Keratinocyte (primary cell): Measurements from ENCODE around the gene PERCC1.

Source experiments
- EZH2 ChIP-seq: IDR thresholded peaks from one replicate; pipeline ENCODE4 v1.6.1; 2012; ENCODE audit warnings: inconsistent platforms, mild to moderate bottlenecking, low read length, moderate library complexity
- TF ChIP-seq, protein P1 (sequence below), 3 experiments: IDR thresholded peaks in 1 of 3; conservative IDR thresholded peaks in 1 of 3; optimal IDR thresholded peaks in 1 of 3; 2 replicates in 2 of 3; 3 replicates in 1 of 3; pipeline versions ENCODE3 to v1.5.1; 2011; ENCODE audit warnings: low read length in 3 of 3, mild to moderate bottlenecking in 3 of 3, moderate library complexity in 2 of 3, control low read depth in 1 of 3, inconsistent platforms in 1 of 3; ENCODE audit not compliant: insufficient read depth in 2 of 3; ENCODE audit errors: extremely low read depth in 1 of 3

DNA sequence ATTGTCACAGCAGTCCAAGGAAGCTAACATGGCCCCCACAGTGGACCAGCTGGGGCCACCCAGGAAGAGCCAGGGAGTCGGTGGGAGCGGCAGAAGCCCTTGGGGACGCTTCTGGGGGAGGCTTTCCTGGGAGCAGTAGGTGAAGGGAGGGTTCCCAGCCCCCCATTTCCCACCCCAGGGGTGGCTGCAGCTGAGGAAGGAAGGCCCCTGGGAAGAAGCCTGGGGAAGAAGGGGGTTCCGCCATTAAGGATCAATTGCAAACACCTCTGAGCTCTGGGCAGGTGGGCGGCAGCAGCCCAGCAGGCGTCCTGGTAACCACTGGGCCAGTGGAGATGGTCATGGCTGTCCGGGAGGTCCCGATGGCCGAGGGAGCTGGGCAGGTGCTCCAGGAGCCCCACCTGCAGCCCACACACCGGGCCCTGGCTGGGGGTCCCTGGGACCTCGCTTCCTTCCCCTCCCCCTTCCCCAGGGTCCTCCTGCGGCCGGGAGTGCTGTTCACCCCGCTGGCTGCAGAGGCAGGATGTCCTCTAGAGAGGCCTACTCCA, 592 bp upstream of the PERCC1 start:
- TF ChIP-seq, protein P1, sequence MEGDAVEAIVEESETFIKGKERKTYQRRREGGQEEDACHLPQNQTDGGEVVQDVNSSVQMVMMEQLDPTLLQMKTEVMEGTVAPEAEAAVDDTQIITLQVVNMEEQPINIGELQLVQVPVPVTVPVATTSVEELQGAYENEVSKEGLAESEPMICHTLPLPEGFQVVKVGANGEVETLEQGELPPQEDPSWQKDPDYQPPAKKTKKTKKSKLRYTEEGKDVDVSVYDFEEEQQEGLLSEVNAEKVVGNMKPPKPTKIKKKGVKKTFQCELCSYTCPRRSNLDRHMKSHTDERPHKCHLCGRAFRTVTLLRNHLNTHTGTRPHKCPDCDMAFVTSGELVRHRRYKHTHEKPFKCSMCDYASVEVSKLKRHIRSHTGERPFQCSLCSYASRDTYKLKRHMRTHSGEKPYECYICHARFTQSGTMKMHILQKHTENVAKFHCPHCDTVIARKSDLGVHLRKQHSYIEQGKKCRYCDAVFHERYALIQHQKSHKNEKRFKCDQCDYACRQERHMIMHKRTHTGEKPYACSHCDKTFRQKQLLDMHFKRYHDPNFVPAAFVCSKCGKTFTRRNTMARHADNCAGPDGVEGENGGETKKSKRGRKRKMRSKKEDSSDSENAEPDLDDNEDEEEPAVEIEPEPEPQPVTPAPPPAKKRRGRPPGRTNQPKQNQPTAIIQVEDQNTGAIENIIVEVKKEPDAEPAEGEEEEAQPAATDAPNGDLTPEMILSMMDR (optimal IDR thresholded peaks at IDR 0.05 in 1 of 3, IDR thresholded peaks at IDR 0.05 in 1 of 3, conservative IDR thresholded peaks at IDR 0.05 in 1 of 3; ENCODE audit: extremely low read depth in 1 of 3, insufficient read depth in 2 of 3, low read length in 3 of 3), result no peak
- TF ChIP-seq EZH2, result no peak
